Activated CD4-positive, alpha-beta T cell treated with anti-CD3 and anti-CD28 coated beads, Interleukin-2, amount 10 ng/mL, durations not matched to agents 24 days and 14 days (primary cell): ENCODE data around the gene BNIP1. TPM values are rescaled to one million over a fixed set of nuclear protein-coding genes. Genes with fewer than 3 reads are reported as not detected.

Experiments used
- DNase-seq: peaks from one replicate; pipeline ENCODE4 v3.0.0; 2022
- H3K27ac Mint-ChIP-seq: one replicate; pipeline ENCODE4 v1.8.0; 2022; ENCODE audit warnings: mild to moderate bottlenecking, mixed read lengths
- H3K27me3 Mint-ChIP-seq: one replicate; pipeline ENCODE4 v1.8.0; 2022; ENCODE audit warnings: mixed read lengths
- H3K36me3 Mint-ChIP-seq: one replicate; pipeline ENCODE4 v1.8.0; 2022; ENCODE audit warnings: low read depth, mild to moderate bottlenecking, mixed read lengths
- H3K4me1 Mint-ChIP-seq: one replicate; pipeline ENCODE4 v1.8.0; 2021; ENCODE audit warnings: mixed read lengths
- H3K4me3 Mint-ChIP-seq: one replicate; pipeline ENCODE4 v1.8.0; 2022; ENCODE audit warnings: mild to moderate bottlenecking, moderate library complexity, mixed read lengths
- H3K9me3 Mint-ChIP-seq: one replicate; pipeline ENCODE4 v1.8.0; 2021; ENCODE audit warnings: mixed read lengths
- intact Hi-C: fragments of 100-400 bp; cut with micrococcal nuclease; formaldehyde crosslinking; loops from one replicate; pipeline ENCODE4 v1.15.1; 2023
- total RNA-seq: library from RNA; stranded (reverse); gene quantifications from 2 replicates; pipeline ENCODE4 v1.2.3, GENCODE V29; 2022

The BNIP1 gene
- total RNA-seq, 1 donor from 2014 or later, result 26.5 TPM

GRCh38 chr5:173187054-173187743 lies 42.9 kb downstream of the BNIP1 start:
- Mint-ChIP-seq H3K36me3 (no peaks in the 10 kb centered on the region), H3K4me1 (no peaks in the 10 kb centered on the region), H3K9me3 (no peaks in the 10 kb centered on the region), H3K27ac (no peak overlapping the region), H3K27me3 (no peaks in the 10 kb centered on the region), H3K4me3 (no peak overlapping the region)
- DNase-seq, result peak; percentile 60
- intact Hi-C loops, result no loop called here

- intact Hi-C loops, result no loop called here
- no peak overlapping the region for H3K27ac Mint-ChIP-seq
- H3K4me3 Mint-ChIP-seq, result no peak overlapping the region
- no peaks in the 10 kb centered on the region for H3K27me3 Mint-ChIP-seq
- no peaks in the 10 kb centered on the region for H3K9me3 Mint-ChIP-seq
- no peak for DNase-seq
- no peaks in the 10 kb centered on the region for H3K36me3 Mint-ChIP-seq
- H3K4me1 Mint-ChIP-seq, result no peaks in the 10 kb centered on the region
These were observed 43.9 kb downstream of the BNIP1 start for GRCh38 chr5:173188280-173188679.

GRCh38 chr5:173191015-173191414 lies 46.7 kb downstream of the BNIP1 start:
- Mint-ChIP-seq H3K4me3 (no peak overlapping the region), H3K27ac (no peak overlapping the region), H3K9me3 (no peaks in the 10 kb centered on the region), H3K36me3 (no peaks in the 10 kb centered on the region), H3K27me3 (no peaks in the 10 kb centered on the region), H3K4me1 (no peaks in the 10 kb centered on the region)
- no peak for DNase-seq
- intact Hi-C loops, result no loop called here

DNA sequence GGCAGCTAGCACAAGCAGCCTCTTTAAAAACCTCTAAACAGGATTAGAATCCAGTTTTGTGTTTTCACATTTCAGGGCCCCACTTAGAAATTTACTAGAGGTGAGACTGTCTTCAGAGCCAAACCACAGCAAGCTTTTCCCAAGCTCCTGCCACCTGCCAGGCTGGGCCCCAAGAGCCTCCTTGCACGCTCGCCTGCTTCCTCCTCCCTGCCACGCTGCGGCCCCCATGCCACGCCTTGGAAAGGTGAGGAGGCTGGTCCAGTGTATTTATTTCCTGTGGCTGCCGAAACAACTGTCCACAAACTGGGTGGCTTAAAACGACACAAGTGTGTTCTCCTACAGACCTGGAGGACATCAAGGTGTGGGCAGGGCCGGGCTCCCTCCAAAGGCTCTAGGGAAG lies 47.2 kb downstream of the BNIP1 start:
- intact Hi-C loops, result no loop called here
- H3K4me1 Mint-ChIP-seq, result no peaks in the 10 kb centered on the region
- H3K27me3 Mint-ChIP-seq, result no peaks in the 10 kb centered on the region
- no peak for DNase-seq
- no peaks in the 10 kb centered on the region for H3K36me3 Mint-ChIP-seq
- H3K4me3 Mint-ChIP-seq, result no peak overlapping the region
- H3K9me3 Mint-ChIP-seq, result no peaks in the 10 kb centered on the region
- H3K27ac Mint-ChIP-seq, result no peak overlapping the region

GRCh38 chr5:173192561-173192960 lies 48.2 kb downstream of the BNIP1 start:
- intact Hi-C loops, result no loop called here
- Mint-ChIP-seq H3K4me3 (no peak overlapping the region), H3K9me3 (no peaks in the 10 kb centered on the region), H3K4me1 (no peaks in the 10 kb centered on the region), H3K36me3 (no peaks in the 10 kb centered on the region), H3K27me3 (no peaks in the 10 kb centered on the region), H3K27ac (no peak overlapping the region)
- DNase-seq, result no peak

- H3K9me3 Mint-ChIP-seq, result peaks cover 4% of the 10 kb centered on the region
- no peak overlapping the region for H3K27ac Mint-ChIP-seq
- DNase-seq, result no peak
- H3K4me3 Mint-ChIP-seq, result no peak overlapping the region
- no peaks in the 10 kb centered on the region for H3K36me3 Mint-ChIP-seq
- intact Hi-C loops, result no loop called here
- no peaks in the 10 kb centered on the region for H3K4me1 Mint-ChIP-seq
- no peaks in the 10 kb centered on the region for H3K27me3 Mint-ChIP-seq
These were observed 52.0 kb downstream of the BNIP1 start for GRCh38 chr5:173196133-173196952.

- intact Hi-C loops, result no loop called here
- H3K4me3 Mint-ChIP-seq, result no peak overlapping the region
- no peaks in the 10 kb centered on the region for H3K4me1 Mint-ChIP-seq
- H3K9me3 Mint-ChIP-seq, result peaks cover 4% of the 10 kb centered on the region
- no peaks in the 10 kb centered on the region for H3K36me3 Mint-ChIP-seq
- no peak overlapping the region for H3K27ac Mint-ChIP-seq
- DNase-seq, result no peak
- H3K27me3 Mint-ChIP-seq, result peaks cover 5% of the 10 kb centered on the region
These were observed 53.1 kb downstream of the BNIP1 start for GRCh38 chr5:173197375-173197891.

- intact Hi-C loops, result no loop called here
- no peak overlapping the region for H3K27ac Mint-ChIP-seq
- H3K4me1 Mint-ChIP-seq, result no peaks in the 10 kb centered on the region
These were observed 53.7 kb downstream of the BNIP1 start for GRCh38 chr5:173198049-173198448.

DNA sequence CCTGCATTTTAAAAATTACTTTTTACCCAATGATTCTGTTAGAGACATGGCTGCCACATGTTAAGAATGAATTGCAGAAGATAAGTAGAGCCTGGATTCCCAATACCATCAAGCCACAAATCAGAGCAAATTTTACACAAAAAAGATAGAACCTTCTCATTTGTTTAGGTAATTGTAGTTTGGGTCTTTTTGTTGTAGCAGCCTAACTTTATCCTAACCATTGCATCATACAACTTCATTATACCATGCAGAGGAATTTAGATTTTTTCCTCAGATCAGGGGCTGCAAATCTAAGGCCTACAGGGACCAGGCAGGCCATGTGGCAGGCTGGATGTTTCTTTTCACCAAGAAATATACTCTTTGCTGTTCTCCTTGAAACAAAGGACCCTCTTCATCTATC lies 56.0 kb downstream of the BNIP1 start:
- Mint-ChIP-seq H3K9me3 (peaks cover 4% of the 10 kb centered on the region), H3K27me3 (peaks cover 17% of the 10 kb centered on the region), H3K4me3 (no peak overlapping the region), H3K36me3 (no peaks in the 10 kb centered on the region), H3K4me1 (no peaks in the 10 kb centered on the region), H3K27ac (no peak overlapping the region)
- no peak for DNase-seq
- intact Hi-C loops, result loop anchor here (10.0 kb wide), 1 partner anchor 486 kb away; no protein-coding TSS in a partner anchor

More at GRCh38 chr5:173198049-173198448, 53.7 kb downstream of the BNIP1 start:
- H3K36me3 Mint-ChIP-seq, result no peaks in the 10 kb centered on the region
- H3K27me3 Mint-ChIP-seq, result peaks cover 10% of the 10 kb centered on the region
- H3K9me3 Mint-ChIP-seq, result peaks cover 4% of the 10 kb centered on the region
- DNase-seq, result no peak
- no peak overlapping the region for H3K4me3 Mint-ChIP-seq

DNA sequence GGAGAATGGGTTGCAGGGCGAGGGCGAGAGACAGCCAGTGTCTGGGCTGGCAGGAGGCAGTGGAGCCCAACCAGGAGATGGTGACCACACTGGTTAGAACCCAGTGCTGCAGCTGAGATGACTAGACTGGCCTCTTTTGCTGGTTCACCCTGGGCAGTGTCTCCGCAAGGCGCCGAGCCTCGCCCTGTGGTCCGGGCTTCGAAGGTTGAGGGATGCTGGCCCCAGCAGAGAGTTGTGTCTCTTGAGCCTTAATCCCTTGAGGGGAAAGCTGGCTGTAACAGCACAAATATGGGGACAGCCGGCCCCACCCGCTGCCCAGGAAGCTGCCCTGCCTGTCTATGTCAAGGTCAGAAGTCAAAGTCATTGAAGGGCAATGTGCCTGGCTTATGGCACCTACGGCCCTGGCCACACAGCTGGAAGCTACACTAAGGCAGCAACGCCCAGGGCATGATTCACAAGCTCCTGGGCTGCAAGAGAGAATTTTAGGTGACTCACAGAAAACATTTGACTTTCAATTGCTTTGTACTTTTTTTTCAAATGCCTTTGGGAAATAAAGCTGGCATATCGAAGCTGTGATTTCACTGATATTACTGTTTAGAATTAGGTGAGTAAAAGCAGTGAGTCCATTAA lies 57.4 kb downstream of the BNIP1 start:
- Mint-ChIP-seq H3K36me3 (no peaks in the 10 kb centered on the region), H3K27me3 (peaks cover 17% of the 10 kb centered on the region), H3K27ac (no peak overlapping the region), H3K9me3 (peaks cover 4% of the 10 kb centered on the region), H3K4me1 (no peaks in the 10 kb centered on the region), H3K4me3 (no peak overlapping the region)
- intact Hi-C loops, result loop anchor here (10.0 kb wide), 1 partner anchor 487 kb away; no protein-coding TSS in a partner anchor
- no peak for DNase-seq

DNA sequence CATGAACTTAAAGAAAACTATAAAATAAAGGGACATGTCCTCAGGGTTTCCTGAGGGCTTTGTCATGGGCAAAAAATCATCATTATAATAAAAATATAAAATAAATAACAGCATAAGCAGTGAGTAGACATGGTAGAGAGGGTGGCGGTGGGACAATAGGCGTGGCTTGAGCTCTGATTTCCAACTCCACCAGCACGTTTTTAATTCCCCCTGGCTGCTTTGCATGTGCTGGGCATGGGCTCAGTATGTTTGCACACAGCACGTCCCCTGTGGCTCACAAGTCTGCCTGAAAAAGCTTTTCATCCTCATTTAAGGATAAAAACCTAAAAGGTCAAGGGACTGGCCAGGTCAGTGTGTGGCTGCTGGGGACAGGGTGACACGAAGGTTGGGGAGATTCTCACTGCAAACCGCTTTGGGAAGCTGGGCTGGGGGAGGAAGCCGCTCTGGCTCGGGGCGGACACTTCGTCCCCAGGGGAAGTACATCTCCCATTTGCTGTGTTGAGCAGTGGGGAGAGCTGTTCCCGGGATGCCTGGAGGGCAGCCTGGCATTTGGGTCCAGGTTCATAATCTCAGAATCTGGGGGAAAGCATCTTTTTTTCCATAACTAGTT lies 58.0 kb downstream of the BNIP1 start:
- H3K36me3 Mint-ChIP-seq, result no peaks in the 10 kb centered on the region
- no peak overlapping the region for H3K4me3 Mint-ChIP-seq
- H3K27ac Mint-ChIP-seq, result no peak overlapping the region
- no peak for DNase-seq
- no peaks in the 10 kb centered on the region for H3K4me1 Mint-ChIP-seq
- peaks cover 4% of the 10 kb centered on the region for H3K9me3 Mint-ChIP-seq
- peaks cover 17% of the 10 kb centered on the region for H3K27me3 Mint-ChIP-seq
- intact Hi-C loops, result loop anchor here (10.0 kb wide), 1 partner anchor 488 kb away; no protein-coding TSS in a partner anchor

- no peak overlapping the region for H3K4me3 Mint-ChIP-seq
- peak; percentile 76 for DNase-seq
These were observed 60.1 kb downstream of the BNIP1 start for GRCh38 chr5:173204185-173204979.

GRCh38 chr5:173205916-173206315 lies 61.6 kb downstream of the BNIP1 start:
- no peak overlapping the region for H3K4me3 Mint-ChIP-seq

More at GRCh38 chr5:173204185-173204979, 60.1 kb downstream of the BNIP1 start:
- no peaks in the 10 kb centered on the region for H3K4me1 Mint-ChIP-seq
- peaks cover 2% of the 10 kb centered on the region for H3K9me3 Mint-ChIP-seq
- H3K27ac Mint-ChIP-seq, result no peak overlapping the region
- peaks cover 17% of the 10 kb centered on the region for H3K27me3 Mint-ChIP-seq
- intact Hi-C loops, result loop anchor here (1.0 to 10.0 kb wide), 2 partner anchors 226 to 490 kb away; no protein-coding TSS in a partner anchor
- no peaks in the 10 kb centered on the region for H3K36me3 Mint-ChIP-seq

More at GRCh38 chr5:173205916-173206315, 61.6 kb downstream of the BNIP1 start:
- no peaks in the 10 kb centered on the region for H3K9me3 Mint-ChIP-seq
- H3K4me1 Mint-ChIP-seq, result no peaks in the 10 kb centered on the region
- intact Hi-C loops, result loop anchor here (10.0 kb wide), 1 partner anchor 491 kb away; no protein-coding TSS in a partner anchor
- H3K27me3 Mint-ChIP-seq, result peaks cover 19% of the 10 kb centered on the region
- no peak overlapping the region for H3K27ac Mint-ChIP-seq
- H3K36me3 Mint-ChIP-seq, result no peaks in the 10 kb centered on the region
- DNase-seq, result no peak
